ENCODE results near the gene HTR7.

The HTR7 gene

GRCh38 chr10:90722832-90723231 lies 135.0 kb downstream of the HTR7 start:
- Histone ChIP-seq H3K4me1 (ENCODE audit: control insufficient read depth, insufficient read depth, low read length, poor library complexity, severe bottlenecking) (no peaks in the 10 kb centered on the region), H3K27ac (ENCODE audit: insufficient read depth, low read length, poor library complexity, severe bottlenecking) (no peak overlapping the region), H3K36me3 (ENCODE audit: control insufficient read depth, insufficient read depth, low read length) (no peaks in the 10 kb centered on the region), H3K4me3 (ENCODE audit: insufficient read depth, low read depth, low read length, poor library complexity, severe bottlenecking) (no peak overlapping the region), H3K9me3 (ENCODE audit: control insufficient read depth, low read length) (no peaks in the 10 kb centered on the region), H3K27me3 (replicated peaks; ENCODE audit: control insufficient read depth, insufficient read depth, low read length, poor library complexity, severe bottlenecking) (no peaks in the 10 kb centered on the region)
- DNase-seq: no peak

DNA sequence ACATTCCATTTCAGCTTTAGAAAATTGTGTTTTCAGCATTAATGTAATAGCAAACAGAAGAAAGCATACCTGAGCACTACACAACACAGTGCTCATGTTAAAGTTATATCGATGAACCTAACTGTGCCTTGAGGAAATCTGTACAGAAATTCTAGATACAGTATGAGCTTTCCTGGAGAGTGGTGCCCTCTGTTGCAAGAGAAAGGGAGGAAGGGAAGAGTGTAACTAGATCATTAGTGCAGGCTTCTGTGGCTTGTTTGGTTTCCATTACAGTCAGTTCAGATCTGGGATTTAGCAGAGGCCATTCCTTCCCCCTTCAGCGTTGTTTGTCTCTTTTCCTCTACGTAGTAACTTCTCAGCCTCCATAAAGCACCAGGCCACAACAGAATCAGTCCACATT lies 139.7 kb downstream of the HTR7 start:
- H3K9me3 ChIP-seq (ENCODE audit: control insufficient read depth, low read length): no peaks in the 10 kb centered on the region
- no peaks in the 10 kb centered on the region for H3K27me3 ChIP-seq (replicated peaks; ENCODE audit: control insufficient read depth, insufficient read depth, low read length, poor library complexity, severe bottlenecking)
- no peak overlapping the region for H3K27ac ChIP-seq (ENCODE audit: insufficient read depth, low read length, poor library complexity, severe bottlenecking)
- no peak for DNase-seq
- no peaks in the 10 kb centered on the region for H3K36me3 ChIP-seq (ENCODE audit: control insufficient read depth, insufficient read depth, low read length)
- no peaks in the 10 kb centered on the region for H3K4me1 ChIP-seq (ENCODE audit: control insufficient read depth, insufficient read depth, low read length, poor library complexity, severe bottlenecking)
- H3K4me3 ChIP-seq (ENCODE audit: insufficient read depth, low read depth, low read length, poor library complexity, severe bottlenecking): no peak overlapping the region

DNA sequence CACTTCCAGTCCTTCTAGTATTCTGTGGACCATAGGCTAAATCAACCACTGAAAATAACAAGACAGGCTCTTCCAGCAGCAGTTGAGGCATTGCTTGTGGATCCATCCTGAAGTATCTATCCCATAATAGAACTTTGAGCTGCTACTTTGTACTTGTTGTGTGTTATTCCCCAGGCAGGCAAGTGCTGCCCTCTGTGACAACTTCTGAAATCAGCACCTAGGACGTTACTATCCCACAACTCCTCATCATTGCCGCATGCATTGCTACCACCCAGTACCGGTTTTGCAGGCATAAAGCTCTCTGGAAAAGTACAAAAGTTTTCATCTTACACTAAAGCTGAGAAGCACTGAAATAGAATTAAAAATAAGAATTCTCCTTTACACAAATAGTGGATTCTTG lies 145.3 kb downstream of the HTR7 start:
- no peaks in the 10 kb centered on the region for H3K36me3 ChIP-seq (ENCODE audit: control insufficient read depth, insufficient read depth, low read length)
- no peaks in the 10 kb centered on the region for H3K4me1 ChIP-seq (ENCODE audit: control insufficient read depth, insufficient read depth, low read length, poor library complexity, severe bottlenecking)
- no peak overlapping the region for H3K4me3 ChIP-seq (ENCODE audit: insufficient read depth, low read depth, low read length, poor library complexity, severe bottlenecking)
- no peak for DNase-seq
- no peak overlapping the region for H3K27ac ChIP-seq (ENCODE audit: insufficient read depth, low read length, poor library complexity, severe bottlenecking)
- H3K9me3 ChIP-seq (ENCODE audit: control insufficient read depth, low read length): no peaks in the 10 kb centered on the region
- H3K27me3 ChIP-seq (replicated peaks; ENCODE audit: control insufficient read depth, insufficient read depth, low read length, poor library complexity, severe bottlenecking): no peaks in the 10 kb centered on the region

GRCh38 chr10:90709727-90710126 lies 148.1 kb downstream of the HTR7 start:
- no peaks in the 10 kb centered on the region for H3K4me1 ChIP-seq (ENCODE audit: control insufficient read depth, insufficient read depth, low read length, poor library complexity, severe bottlenecking)
- H3K36me3 ChIP-seq (ENCODE audit: control insufficient read depth, insufficient read depth, low read length): no peaks in the 10 kb centered on the region
- no peak overlapping the region for H3K4me3 ChIP-seq (ENCODE audit: insufficient read depth, low read depth, low read length, poor library complexity, severe bottlenecking)
- H3K9me3 ChIP-seq (ENCODE audit: control insufficient read depth, low read length): no peaks in the 10 kb centered on the region
- H3K27ac ChIP-seq (ENCODE audit: insufficient read depth, low read length, poor library complexity, severe bottlenecking): no peak overlapping the region
- no peaks in the 10 kb centered on the region for H3K27me3 ChIP-seq (replicated peaks; ENCODE audit: control insufficient read depth, insufficient read depth, low read length, poor library complexity, severe bottlenecking)
- DNase-seq: no peak

- H3K4me1 ChIP-seq (ENCODE audit: control insufficient read depth, insufficient read depth, low read length, poor library complexity, severe bottlenecking): no peaks in the 10 kb centered on the region
- no peaks in the 10 kb centered on the region for H3K27me3 ChIP-seq (replicated peaks; ENCODE audit: control insufficient read depth, insufficient read depth, low read length, poor library complexity, severe bottlenecking)
- no peak for DNase-seq
- H3K9me3 ChIP-seq (ENCODE audit: control insufficient read depth, low read length): no peaks in the 10 kb centered on the region
- H3K27ac ChIP-seq (ENCODE audit: insufficient read depth, low read length, poor library complexity, severe bottlenecking): no peak overlapping the region
- H3K36me3 ChIP-seq (ENCODE audit: control insufficient read depth, insufficient read depth, low read length): no peaks in the 10 kb centered on the region
- no peak overlapping the region for H3K4me3 ChIP-seq (ENCODE audit: insufficient read depth, low read depth, low read length, poor library complexity, severe bottlenecking)
These were observed 150.2 kb downstream of the HTR7 start for GRCh38 chr10:90707657-90708056.

GRCh38 chr10:90701428-90701827 lies 156.4 kb downstream of the HTR7 start:
- Histone ChIP-seq H3K4me3 (ENCODE audit: insufficient read depth, low read depth, low read length, poor library complexity, severe bottlenecking) (no peak overlapping the region), H3K4me1 (ENCODE audit: control insufficient read depth, insufficient read depth, low read length, poor library complexity, severe bottlenecking) (no peaks in the 10 kb centered on the region)

DNA sequence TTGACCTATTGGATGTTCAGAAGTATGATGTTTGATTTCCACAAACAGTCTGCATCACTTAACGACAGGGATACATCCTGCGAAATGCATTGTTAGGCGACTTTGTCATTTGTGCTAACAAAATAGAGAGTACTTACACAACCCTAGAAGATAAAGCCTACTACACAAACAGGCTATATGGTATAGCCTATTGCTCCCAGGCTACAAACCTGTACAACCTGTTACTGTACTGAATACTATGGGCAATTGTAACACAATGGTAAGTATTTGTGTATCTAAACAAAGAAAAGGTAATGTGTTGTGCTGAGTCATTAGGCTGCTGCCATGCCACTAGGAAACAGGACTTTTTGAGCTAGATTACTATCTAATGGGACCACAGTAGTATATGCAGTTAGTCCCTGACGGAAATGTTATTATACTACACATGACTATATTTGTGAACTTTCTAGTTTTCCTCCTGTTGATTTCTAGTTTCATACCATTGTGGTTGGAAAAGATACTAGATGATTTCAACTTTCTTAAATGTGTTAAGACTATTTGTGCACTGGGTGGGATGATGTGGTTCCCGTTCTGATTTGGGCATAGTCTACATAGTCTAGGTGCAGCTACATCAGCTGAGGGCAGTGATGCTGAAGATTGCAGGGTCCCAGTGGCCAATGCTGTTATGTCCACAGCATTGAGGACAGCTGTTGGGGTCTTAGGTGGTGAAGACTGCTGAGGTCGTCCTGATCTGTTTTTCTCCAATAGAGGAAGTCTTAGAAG lies 161.7 kb downstream of the HTR7 start:
- Histone ChIP-seq H3K27me3 (replicated peaks; ENCODE audit: control insufficient read depth, insufficient read depth, low read length, poor library complexity, severe bottlenecking) (no peaks in the 10 kb centered on the region), H3K4me3 (ENCODE audit: insufficient read depth, low read depth, low read length, poor library complexity, severe bottlenecking) (no peak overlapping the region), H3K9me3 (ENCODE audit: control insufficient read depth, low read length) (no peaks in the 10 kb centered on the region), H3K4me1 (ENCODE audit: control insufficient read depth, insufficient read depth, low read length, poor library complexity, severe bottlenecking) (no peaks in the 10 kb centered on the region), H3K27ac (ENCODE audit: insufficient read depth, low read length, poor library complexity, severe bottlenecking) (no peak overlapping the region), H3K36me3 (ENCODE audit: control insufficient read depth, insufficient read depth, low read length) (no peaks in the 10 kb centered on the region)
- DNase-seq: no peak

More at GRCh38 chr10:90701428-90701827, 156.4 kb downstream of the HTR7 start:
- Histone ChIP-seq H3K36me3 (ENCODE audit: control insufficient read depth, insufficient read depth, low read length) (no peaks in the 10 kb centered on the region), H3K27me3 (replicated peaks; ENCODE audit: control insufficient read depth, insufficient read depth, low read length, poor library complexity, severe bottlenecking) (no peaks in the 10 kb centered on the region), H3K27ac (ENCODE audit: insufficient read depth, low read length, poor library complexity, severe bottlenecking) (no peak overlapping the region), H3K9me3 (ENCODE audit: control insufficient read depth, low read length) (no peaks in the 10 kb centered on the region)
- no peak for DNase-seq

All from effector memory CD4-positive, alpha-beta T cell (primary cell).